Measurements from ENCODE around the gene ZNF3. TPM values are rescaled to one million over a fixed set of nuclear protein-coding genes. Genes with fewer than 3 reads are reported as not detected.

Gene ZNF3
- total and polyA plus RNA-seq, 9 of the 15 experiments (the other 6 are each of a cell fraction or from before 2014, with no cell fraction given): 30.0 to 64.9 (median 51.5) TPM

GRCh38 chr7:100081535-100082102 is at the start of gene ZNF3 (continued):
- TF ChIP-seq HSF4 (CRISPR knock-in tag; IDR thresholded peaks at IDR 0.05; ENCODE audit: borderline replicate concordance) (no peak), ZNF696 (CRISPR knock-in tag; conservative IDR thresholded peaks at IDR 0.05) (no peak), PKNOX1 (IDR thresholded peaks at IDR 0.05) (peak; percentile 97), SAFB (IDR thresholded peaks at IDR 0.05; ENCODE audit: borderline replicate concordance, low read depth, low read length) (peak; percentile 78; the same call in 1 of the 2 replicates), ARID2 (IDR thresholded peaks at IDR 0.05) (no peak), ZKSCAN3 (CRISPR knock-in tag; IDR thresholded peaks at IDR 0.05) (no peak), ZBTB12 (CRISPR knock-in tag; IDR thresholded peaks at IDR 0.05) (peak; percentile 70), FOXM1 (IDR thresholded peaks at IDR 0.05; ENCODE audit: low read depth) (0 out of 2 replicates have a peak, but pooled peaks have one; percentile 15), FOXM1 (CRISPR knock-in tag; IDR thresholded peaks at IDR 0.05; ENCODE audit: low read depth) (no peak), BRF2 (IDR thresholded peaks at IDR 0.05; ENCODE audit: borderline replicate concordance, insufficient read depth, insufficient read length) (no peak), RAD51 (IDR thresholded peaks at IDR 0.05; ENCODE audit: borderline replicate concordance, low read depth) (peak; percentile 31; the same call in 1 of the 2 replicates), TCF3 (CRISPR knock-in tag; IDR thresholded peaks at IDR 0.05) (peak; percentile 55; the same call in 1 of the 2 replicates), DEAF1 (CRISPR knock-in tag; IDR thresholded peaks at IDR 0.05) (peak; percentile 81), ZNF263 (CRISPR knock-in tag; IDR thresholded peaks at IDR 0.05; ENCODE audit: borderline replicate concordance) (peak; percentile 69; the same call in 1 of the 2 replicates), MTA2 (IDR thresholded peaks at IDR 0.05; ENCODE audit: low read depth) (peak; percentile 83; the same call in 1 of the 2 replicates), CREB1 (IDR thresholded peaks at IDR 0.05) (peak; percentile 89), CREB1 (CRISPR knock-in tag; IDR thresholded peaks at IDR 0.05) (peak; percentile 94), ZNF561 (CRISPR knock-in tag; conservative IDR thresholded peaks at IDR 0.05) (no peak), ZNF174 (CRISPR knock-in tag; IDR thresholded peaks at IDR 0.05) (no peak), PRDM10 (IDR thresholded peaks at IDR 0.05; ENCODE audit: partially characterized antibody) (peak; percentile 62), TARDBP (IDR thresholded peaks at IDR 0.05) (peak; percentile 84)
